ENCODE data around the gene EPN2.
A peak's percentile ranks its signal among the peaks of the same experiment; 100 is the strongest.

Gene EPN2

GRCh38 chr17:19296786-19297778, 59.9 kb downstream of the EPN2 start:
- DNase-seq = no peak

GRCh38 chr17:19298569-19299213, 61.5 kb downstream of the EPN2 start:
- DNase-seq = no peak

GRCh38 chr17:19299214-19299747, 62.1 kb downstream of the EPN2 start:
- no peak for DNase-seq

- no peak for DNase-seq
Observed at GRCh38 chr17:19299866-19300265, 62.7 kb downstream of the EPN2 start.

GRCh38 chr17:19301274-19301951, 64.2 kb downstream of the EPN2 start:
- DNase-seq = no peak

- DNase-seq = no peak
Observed at GRCh38 chr17:19301973-19302372, 64.8 kb downstream of the EPN2 start.

GRCh38 chr17:19302791-19303331, 65.7 kb downstream of the EPN2 start:
- no peak for DNase-seq

GRCh38 chr17:19303367-19303776, 66.2 kb downstream of the EPN2 start:
- DNase-seq = no peak

GRCh38 chr17:19304209-19304608, 67.0 kb downstream of the EPN2 start:
- DNase-seq = no peak

- no peak for DNase-seq
Observed at GRCh38 chr17:19304751-19305150, 67.6 kb downstream of the EPN2 start.

- DNase-seq = no peak
Observed at GRCh38 chr17:19305256-19305655, 68.1 kb downstream of the EPN2 start.

- DNase-seq = no peak
Observed at GRCh38 chr17:19305761-19306159, 68.6 kb downstream of the EPN2 start.

GRCh38 chr17:19306160-19307111, 69.3 kb downstream of the EPN2 start:
- DNase-seq = peak; percentile 8

- no peak for DNase-seq
Observed at GRCh38 chr17:19307521-19307920, 70.4 kb downstream of the EPN2 start.

- no peak for DNase-seq
Observed at GRCh38 chr17:19308398-19308797, 71.2 kb downstream of the EPN2 start.

GRCh38 chr17:19309701-19310100, 72.5 kb downstream of the EPN2 start:
- no peak for DNase-seq

GRCh38 chr17:19310151-19310550, 73.0 kb downstream of the EPN2 start:
- no peak for DNase-seq

- DNase-seq = no peak
Observed at GRCh38 chr17:19311016-19311415, 73.8 kb downstream of the EPN2 start.

- DNase-seq = no peak
Observed at GRCh38 chr17:19311421-19312215, 74.5 kb downstream of the EPN2 start.

GRCh38 chr17:19312406-19312805, 75.2 kb downstream of the EPN2 start:
- DNase-seq = no peak
